ENCODE measurements around the gene IVNS1ABP. TPM values are rescaled to one million over a fixed set of nuclear protein-coding genes. Genes with fewer than 3 reads are reported as not detected.

IVNS1ABP gene
- total RNA-seq, 1 donor from 2014 or later = 201 TPM

- no peak for TF ChIP-seq CTCF (IDR thresholded peaks at IDR 0.05; ENCODE audit: unreplicated experiment)
- Mint-ChIP-seq H3K4me3 (ENCODE audit: low read depth) (no peak overlapping the region), H3K27me3 (no peaks in the 10 kb centered on the region), H3K4me1 (ENCODE audit: low read depth) (no peaks in the 10 kb centered on the region), H3K36me3 (ENCODE audit: insufficient read depth) (peaks cover 8% of the 10 kb centered on the region), H3K9me3 (ENCODE audit: low read depth) (peaks cover 20% of the 10 kb centered on the region), H3K27ac (no peak overlapping the region)
- DNase-seq (ENCODE audit: low spot score, unreplicated experiment) = no peak
Measured at GRCh38 chr1:185358957-185359356, 41.9 kb upstream of the IVNS1ABP start.

DNA sequence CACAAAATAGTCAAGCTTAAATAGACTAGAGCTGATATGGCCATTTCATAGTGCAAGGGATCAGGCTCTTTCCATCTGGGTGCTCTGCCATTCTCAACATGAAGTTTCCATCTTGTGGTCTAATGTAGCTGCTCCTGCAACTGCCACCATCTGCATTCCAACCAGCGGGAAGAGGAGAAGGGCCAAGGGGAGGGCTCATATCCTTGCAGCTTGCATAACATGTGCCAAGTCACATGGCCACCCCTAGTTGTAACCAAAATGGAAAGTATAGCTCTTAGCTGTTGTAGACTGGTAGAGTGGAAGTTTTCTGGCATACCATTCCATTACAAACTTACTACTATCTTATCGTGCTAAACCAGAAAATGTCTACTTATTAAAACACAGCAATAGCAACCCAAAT is 38.9 kb upstream of the IVNS1ABP start:
- Mint-ChIP-seq H3K36me3 (ENCODE audit: insufficient read depth) (no peaks in the 10 kb centered on the region), H3K4me1 (ENCODE audit: low read depth) (peaks cover 2% of the 10 kb centered on the region), H3K4me3 (ENCODE audit: low read depth) (no peak overlapping the region), H3K27ac (no peak overlapping the region), H3K27me3 (no peaks in the 10 kb centered on the region), H3K9me3 (ENCODE audit: low read depth) (peaks cover 2% of the 10 kb centered on the region)
- TF ChIP-seq CTCF (IDR thresholded peaks at IDR 0.05; ENCODE audit: unreplicated experiment) = no peak
- DNase-seq (ENCODE audit: low spot score, unreplicated experiment) = no peak

DNA sequence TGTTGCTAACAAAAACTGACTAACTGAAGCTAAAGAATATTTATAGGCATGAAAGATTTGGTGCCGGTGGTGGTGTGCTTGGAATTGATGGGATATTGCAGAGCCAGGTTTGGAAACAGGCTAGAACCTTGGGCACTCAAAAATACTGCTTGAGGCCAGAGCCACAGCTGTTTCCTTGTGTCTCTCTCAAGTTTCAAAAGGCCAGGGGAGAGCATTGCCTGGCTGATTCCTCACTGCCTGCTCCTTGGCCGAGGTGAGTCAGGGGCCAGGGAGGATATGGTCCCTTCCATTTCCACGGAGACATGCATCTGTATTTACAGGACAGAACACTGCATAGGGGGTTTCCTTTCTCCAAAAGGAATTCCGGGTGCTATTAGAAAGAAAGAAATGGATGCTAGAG is 36.1 kb upstream of the IVNS1ABP start:
- DNase-seq (ENCODE audit: low spot score, unreplicated experiment) = no peak
- H3K4me1 Mint-ChIP-seq (ENCODE audit: low read depth) = peaks cover 25% of the 10 kb centered on the region
- no peaks in the 10 kb centered on the region for H3K27me3 Mint-ChIP-seq
- no peak for TF ChIP-seq CTCF (IDR thresholded peaks at IDR 0.05; ENCODE audit: unreplicated experiment)
- no peak overlapping the region for H3K4me3 Mint-ChIP-seq (ENCODE audit: low read depth)
- no peaks in the 10 kb centered on the region for H3K36me3 Mint-ChIP-seq (ENCODE audit: insufficient read depth)
- no peak overlapping the region for H3K27ac Mint-ChIP-seq
- no peaks in the 10 kb centered on the region for H3K9me3 Mint-ChIP-seq (ENCODE audit: low read depth)

DNA sequence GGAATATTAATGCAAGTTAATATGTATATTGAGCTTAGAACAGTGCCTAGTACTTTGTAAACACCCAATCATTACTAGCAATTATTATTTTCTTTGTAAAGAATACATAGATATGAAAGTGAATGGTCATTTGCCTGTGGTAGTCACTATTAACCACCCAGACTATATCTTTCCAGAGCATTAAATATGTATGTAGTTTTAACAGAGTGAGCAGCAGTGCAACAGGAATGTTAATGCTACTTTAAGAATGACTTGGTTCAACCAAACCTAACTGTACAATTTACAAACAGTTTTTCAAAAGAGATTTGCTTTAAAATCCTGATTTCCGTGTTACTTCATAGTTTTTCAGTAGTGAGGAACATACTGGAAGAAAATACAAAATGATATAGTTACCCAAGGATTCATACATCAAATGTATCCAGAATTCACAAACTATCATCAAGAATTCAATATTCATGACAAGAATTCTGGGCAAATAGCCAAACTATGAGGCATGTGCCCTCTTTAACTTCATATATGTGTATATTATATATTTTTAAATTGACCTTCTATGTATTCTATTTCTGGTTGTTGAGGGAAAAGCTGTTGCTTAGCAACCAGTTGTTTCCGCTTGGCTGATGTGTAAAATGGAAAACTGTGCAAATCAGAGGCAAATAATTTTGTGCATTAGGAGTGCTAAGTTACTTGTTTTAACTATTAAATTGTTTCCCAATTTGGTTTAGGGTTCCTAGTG is 34.9 kb upstream of the IVNS1ABP start:
- H3K4me3 Mint-ChIP-seq (ENCODE audit: low read depth) = no peak overlapping the region
- H3K27ac Mint-ChIP-seq = no peak overlapping the region
- no peaks in the 10 kb centered on the region for H3K27me3 Mint-ChIP-seq
- no peak for DNase-seq (ENCODE audit: low spot score, unreplicated experiment)
- no peaks in the 10 kb centered on the region for H3K9me3 Mint-ChIP-seq (ENCODE audit: low read depth)
- peaks cover 25% of the 10 kb centered on the region for H3K4me1 Mint-ChIP-seq (ENCODE audit: low read depth)
- TF ChIP-seq CTCF (IDR thresholded peaks at IDR 0.05; ENCODE audit: unreplicated experiment) = no peak
- H3K36me3 Mint-ChIP-seq (ENCODE audit: insufficient read depth) = no peaks in the 10 kb centered on the region

GRCh38 chr1:185350027-185350442 is 33.0 kb upstream of the IVNS1ABP start:
- H3K27ac Mint-ChIP-seq = no peak overlapping the region
- TF ChIP-seq CTCF (IDR thresholded peaks at IDR 0.05; ENCODE audit: unreplicated experiment) = no peak
- H3K4me3 Mint-ChIP-seq (ENCODE audit: low read depth) = no peak overlapping the region
- no peaks in the 10 kb centered on the region for H3K36me3 Mint-ChIP-seq (ENCODE audit: insufficient read depth)
- H3K4me1 Mint-ChIP-seq (ENCODE audit: low read depth) = peaks cover 29% of the 10 kb centered on the region
- H3K9me3 Mint-ChIP-seq (ENCODE audit: low read depth) = no peaks in the 10 kb centered on the region
- DNase-seq (ENCODE audit: low spot score, unreplicated experiment) = no peak
- no peaks in the 10 kb centered on the region for H3K27me3 Mint-ChIP-seq
